ENCODE measurements around the gene NPC1. TPM values are rescaled to one million over a fixed set of nuclear protein-coding genes. Genes with fewer than 3 reads are reported as not detected.
"Not testable (repeated sequence)": the region's sequence is repeated elsewhere in the genome, so short reads cannot be mapped to it uniquely, and the experiment has no call there.

NPC1 gene
- total RNA-seq, 1 donor from 2014 or later, result 30.1 TPM

DNA sequence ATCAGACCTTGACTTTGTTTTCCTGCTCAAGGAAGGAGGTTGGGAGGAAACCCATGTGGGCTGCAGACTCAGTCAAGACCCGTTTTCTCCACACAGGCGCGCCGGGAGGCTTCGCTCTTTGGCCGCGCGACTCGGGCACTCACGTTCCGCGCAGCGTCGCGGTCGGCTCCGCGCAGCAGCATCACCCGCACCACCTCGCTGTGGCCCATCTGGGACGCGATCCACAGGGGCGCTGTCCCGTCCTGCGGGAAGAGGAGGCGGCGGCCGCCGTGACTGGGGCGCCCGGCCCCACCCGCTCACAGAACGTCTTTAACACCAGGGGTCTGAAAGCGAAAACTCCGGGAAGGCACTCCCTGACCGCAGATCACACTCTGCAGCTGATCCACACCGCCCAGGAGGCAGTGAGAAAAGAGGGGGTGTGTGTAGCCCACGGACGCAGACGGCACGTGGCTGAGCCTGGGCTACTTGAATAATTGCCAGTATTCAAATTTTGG, 33.1 kb upstream of the NPC1 start:
- Mint-ChIP-seq H3K27me3 (ENCODE audit: insufficient read depth) (peaks cover 53% of the 10 kb centered on the region), H3K27ac (no peak overlapping the region), H3K4me1 (ENCODE audit: low read depth) (peaks cover 15% of the 10 kb centered on the region), H3K36me3 (ENCODE audit: low read depth) (no peaks in the 10 kb centered on the region), H3K4me3 (peak overlapping the region; percentile 22), H3K9me3 (no peaks in the 10 kb centered on the region)
- DNase-seq (ENCODE audit: low spot score), result no peak
- intact Hi-C loops (cut with micrococcal nuclease), result no loop called here

GRCh38 chr18:23618862-23619387, 32.6 kb upstream of the NPC1 start:
- intact Hi-C loops (cut with micrococcal nuclease), result no loop called here
- Mint-ChIP-seq H3K9me3 (no peaks in the 10 kb centered on the region), H3K27ac (no peak overlapping the region), H3K4me3 (peak overlapping the region; percentile 47), H3K36me3 (ENCODE audit: low read depth) (no peaks in the 10 kb centered on the region), H3K4me1 (ENCODE audit: low read depth) (peaks cover 15% of the 10 kb centered on the region), H3K27me3 (ENCODE audit: insufficient read depth) (peaks cover 53% of the 10 kb centered on the region)
- DNase-seq (ENCODE audit: low spot score), result no peak

- DNase-seq (ENCODE audit: low spot score), result no peak
- Mint-ChIP-seq H3K36me3 (ENCODE audit: low read depth) (no peaks in the 10 kb centered on the region), H3K4me3 (no peak overlapping the region), H3K27me3 (ENCODE audit: insufficient read depth) (peaks cover 51% of the 10 kb centered on the region), H3K4me1 (ENCODE audit: low read depth) (peaks cover 15% of the 10 kb centered on the region), H3K9me3 (no peaks in the 10 kb centered on the region), H3K27ac (no peak overlapping the region)
- intact Hi-C loops (cut with micrococcal nuclease), result no loop called here
These were observed 31.2 kb upstream of the NPC1 start for GRCh38 chr18:23617412-23618014.

DNA sequence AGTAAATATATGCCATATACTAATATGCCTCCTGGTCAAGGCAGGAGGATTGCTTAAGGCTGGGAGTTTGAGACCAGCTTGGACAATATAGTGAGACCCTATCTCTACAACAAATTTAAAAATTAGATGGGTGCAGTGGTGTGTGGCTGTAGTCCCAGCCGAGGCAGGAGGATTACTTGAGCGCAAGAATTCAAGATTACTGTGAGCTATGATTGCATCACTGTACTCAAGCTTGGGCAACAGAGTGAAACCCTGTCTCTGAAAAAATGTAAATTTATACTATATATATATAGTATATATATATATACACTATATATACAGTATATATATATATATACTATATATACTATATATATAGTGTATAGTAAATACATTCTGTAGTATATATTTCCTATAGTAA, 30.0 kb upstream of the NPC1 start:
- intact Hi-C loops (cut with micrococcal nuclease), result no loop called here

DNA sequence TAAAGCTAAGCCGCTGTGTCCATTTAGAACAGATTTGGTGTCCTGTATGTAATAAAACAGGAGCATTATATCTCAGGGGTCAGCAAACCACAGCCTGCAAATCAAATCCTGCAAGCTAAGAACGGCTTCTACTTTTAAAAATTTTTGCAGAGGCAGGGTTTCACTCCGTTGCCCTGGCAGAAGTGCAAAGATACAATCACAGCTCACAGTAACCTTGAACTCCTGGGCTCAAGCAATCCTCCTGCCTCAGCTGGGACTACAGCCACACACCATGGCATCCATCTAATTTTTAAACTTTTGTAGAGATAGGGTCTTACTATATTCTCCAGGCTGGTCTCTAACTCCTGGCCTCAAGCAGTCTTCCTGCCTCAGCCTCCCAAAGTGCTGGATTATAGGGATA, 28.6 kb upstream of the NPC1 start:
- H3K27me3 Mint-ChIP-seq (ENCODE audit: insufficient read depth), result peaks cover 27% of the 10 kb centered on the region

More for the DNA sequence above, 30.0 kb upstream of the NPC1 start:
- no peak for DNase-seq (ENCODE audit: low spot score)
- H3K9me3 Mint-ChIP-seq, result no peaks in the 10 kb centered on the region
- H3K4me3 Mint-ChIP-seq, result no peak overlapping the region
- H3K36me3 Mint-ChIP-seq (ENCODE audit: low read depth), result no peaks in the 10 kb centered on the region
- peaks cover 10% of the 10 kb centered on the region for H3K4me1 Mint-ChIP-seq (ENCODE audit: low read depth)
- H3K27ac Mint-ChIP-seq, result no peak overlapping the region
- H3K27me3 Mint-ChIP-seq (ENCODE audit: insufficient read depth), result peaks cover 39% of the 10 kb centered on the region

GRCh38 chr18:23614413-23614812, 28.1 kb upstream of the NPC1 start:
- peaks cover 7% of the 10 kb centered on the region for H3K4me1 Mint-ChIP-seq (ENCODE audit: low read depth)
- no peak for DNase-seq (ENCODE audit: low spot score)
- H3K27me3 Mint-ChIP-seq (ENCODE audit: insufficient read depth), result peaks cover 22% of the 10 kb centered on the region
- H3K36me3 Mint-ChIP-seq (ENCODE audit: low read depth), result no peaks in the 10 kb centered on the region
- no peak overlapping the region for H3K27ac Mint-ChIP-seq
- H3K4me3 Mint-ChIP-seq, result no peak overlapping the region
- no peaks in the 10 kb centered on the region for H3K9me3 Mint-ChIP-seq
- intact Hi-C loops (cut with micrococcal nuclease), result no loop called here

More for the DNA sequence above, 28.6 kb upstream of the NPC1 start:
- Mint-ChIP-seq H3K4me3 (no peak overlapping the region), H3K27ac (no peak overlapping the region), H3K9me3 (no peaks in the 10 kb centered on the region), H3K4me1 (ENCODE audit: low read depth) (peaks cover 10% of the 10 kb centered on the region), H3K36me3 (ENCODE audit: low read depth) (no peaks in the 10 kb centered on the region)
- intact Hi-C loops (cut with micrococcal nuclease), result no loop called here
- DNase-seq (ENCODE audit: low spot score), result no peak

DNA sequence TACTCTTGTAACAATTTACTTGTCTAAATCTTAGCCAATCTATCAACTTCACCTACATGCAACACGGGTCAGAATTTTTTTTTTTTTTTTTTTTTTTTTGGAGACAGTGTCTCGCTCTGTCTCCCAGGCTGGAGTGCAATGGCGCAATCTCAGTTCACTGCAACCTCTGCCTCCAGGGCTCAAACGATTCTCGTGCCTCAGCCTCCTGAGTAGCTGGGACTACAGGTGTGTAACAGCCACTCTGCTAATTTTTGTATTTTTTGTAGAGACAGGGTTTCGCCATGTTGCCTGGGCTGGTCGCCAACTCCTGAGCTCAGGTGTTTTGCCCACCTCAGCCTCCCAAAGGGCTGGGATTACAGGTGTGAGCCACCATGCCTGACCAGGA, 26.8 kb upstream of the NPC1 start:
- H3K27ac Mint-ChIP-seq; H3K9me3 Mint-ChIP-seq; DNase-seq (ENCODE audit: low spot score); intact Hi-C loops (cut with micrococcal nuclease); H3K36me3 Mint-ChIP-seq (ENCODE audit: low read depth); H3K4me3 Mint-ChIP-seq; H3K4me1 Mint-ChIP-seq (ENCODE audit: low read depth): not testable (repeated sequence)
- H3K27me3 Mint-ChIP-seq (ENCODE audit: insufficient read depth), result peaks cover 11% of the 10 kb centered on the region

DNA sequence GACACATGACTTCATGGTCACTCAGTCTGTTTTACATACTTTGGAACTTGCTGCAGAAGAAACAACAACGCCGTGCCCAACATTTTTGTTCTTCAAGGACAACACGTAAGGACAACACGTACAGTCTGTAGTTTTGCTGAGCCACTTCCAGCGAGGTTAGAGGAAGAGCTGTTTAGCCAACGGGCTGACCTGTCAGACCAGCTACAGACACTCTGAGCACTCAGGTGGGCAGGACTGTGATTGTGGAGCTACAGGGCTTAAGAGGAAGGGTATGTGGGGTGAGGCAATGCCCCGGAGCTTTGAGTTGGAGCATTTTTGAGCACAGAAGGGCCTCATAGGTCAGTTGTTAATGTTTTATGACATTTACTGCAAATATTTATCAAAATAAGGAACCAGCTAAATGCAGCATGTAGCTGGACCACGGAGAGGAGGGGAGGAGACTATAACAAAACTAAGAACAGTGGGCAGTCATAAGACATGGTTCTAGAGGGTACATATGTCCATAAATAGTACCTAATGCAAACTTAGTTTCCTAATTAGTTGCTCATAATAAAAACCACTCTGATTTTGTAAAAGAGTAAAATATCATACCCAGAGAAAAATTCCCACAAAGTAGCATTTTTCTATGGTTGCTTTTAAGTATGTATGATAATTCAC, 26.3 kb upstream of the NPC1 start:
- Mint-ChIP-seq H3K27me3 (ENCODE audit: insufficient read depth) (peaks cover 6% of the 10 kb centered on the region), H3K4me1 (ENCODE audit: low read depth) (peaks cover 2% of the 10 kb centered on the region), H3K27ac (no peak overlapping the region)

DNA sequence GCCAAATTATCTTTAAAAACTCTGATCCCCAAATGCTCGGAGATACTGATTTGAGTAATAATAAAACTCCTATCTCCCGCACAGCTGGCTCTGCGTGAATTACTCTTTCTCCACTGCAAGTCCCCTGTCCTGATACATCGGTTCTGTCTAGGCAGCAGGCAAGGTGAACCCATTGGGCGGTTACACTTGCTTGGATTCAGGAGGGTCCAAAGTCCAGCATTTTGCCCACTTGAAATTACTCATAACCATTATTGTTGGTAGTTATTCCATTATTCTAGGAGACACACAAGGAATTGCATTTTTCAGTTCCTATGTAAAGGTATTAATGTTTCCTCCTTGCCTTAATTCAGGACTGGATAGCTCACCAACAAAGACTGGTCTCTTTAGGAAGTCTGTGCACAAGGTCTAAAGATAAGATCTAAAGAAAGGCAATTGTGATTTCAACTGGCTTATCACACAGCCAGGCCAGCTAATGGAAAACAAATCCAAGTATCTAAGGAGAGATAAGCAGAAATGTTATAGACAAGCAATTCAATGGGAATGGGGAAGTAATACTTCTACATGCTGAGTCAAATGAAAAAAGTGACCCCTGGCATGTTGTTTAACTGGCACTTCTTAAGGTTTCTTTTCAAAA, 23.2 kb upstream of the NPC1 start:
- Mint-ChIP-seq H3K36me3 (ENCODE audit: low read depth) (no peaks in the 10 kb centered on the region), H3K27ac (no peak overlapping the region), H3K27me3 (ENCODE audit: insufficient read depth) (no peaks in the 10 kb centered on the region), H3K4me1 (ENCODE audit: low read depth) (no peaks in the 10 kb centered on the region), H3K9me3 (no peaks in the 10 kb centered on the region), H3K4me3 (no peak overlapping the region)
- DNase-seq (ENCODE audit: low spot score), result no peak
- intact Hi-C loops (cut with micrococcal nuclease), result no loop called here

More for the DNA sequence above, 26.3 kb upstream of the NPC1 start:
- intact Hi-C loops (cut with micrococcal nuclease), result no loop called here
- no peak overlapping the region for H3K4me3 Mint-ChIP-seq
- no peak for DNase-seq (ENCODE audit: low spot score)
- H3K36me3 Mint-ChIP-seq (ENCODE audit: low read depth), result no peaks in the 10 kb centered on the region
- no peaks in the 10 kb centered on the region for H3K9me3 Mint-ChIP-seq

DNA sequence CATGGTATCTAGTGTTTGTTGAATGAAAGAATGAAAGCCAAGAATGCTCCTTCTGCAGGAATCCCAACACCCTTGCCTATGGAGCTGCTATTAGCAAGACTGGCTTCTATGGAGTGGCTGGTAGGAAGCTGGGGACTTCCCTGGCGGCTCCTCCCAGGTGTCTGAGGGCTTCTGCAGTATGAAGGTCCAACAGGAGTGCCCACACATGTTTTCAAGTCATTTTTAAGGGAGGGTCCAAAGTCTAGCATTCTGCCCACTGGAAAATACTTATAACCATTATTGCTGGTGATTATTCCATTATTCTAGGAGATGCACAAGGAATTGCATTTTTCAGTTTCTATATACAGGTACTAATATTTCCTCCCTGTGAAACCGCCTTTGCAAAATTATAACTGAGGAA, 21.9 kb upstream of the NPC1 start:
- H3K27ac Mint-ChIP-seq, result no peak overlapping the region
- no peak overlapping the region for H3K4me3 Mint-ChIP-seq
- intact Hi-C loops (cut with micrococcal nuclease), result no loop called here
- H3K36me3 Mint-ChIP-seq (ENCODE audit: low read depth), result no peaks in the 10 kb centered on the region
- no peaks in the 10 kb centered on the region for H3K9me3 Mint-ChIP-seq
- DNase-seq (ENCODE audit: low spot score), result no peak
- H3K27me3 Mint-ChIP-seq (ENCODE audit: insufficient read depth), result no peaks in the 10 kb centered on the region
- no peaks in the 10 kb centered on the region for H3K4me1 Mint-ChIP-seq (ENCODE audit: low read depth)

DNA sequence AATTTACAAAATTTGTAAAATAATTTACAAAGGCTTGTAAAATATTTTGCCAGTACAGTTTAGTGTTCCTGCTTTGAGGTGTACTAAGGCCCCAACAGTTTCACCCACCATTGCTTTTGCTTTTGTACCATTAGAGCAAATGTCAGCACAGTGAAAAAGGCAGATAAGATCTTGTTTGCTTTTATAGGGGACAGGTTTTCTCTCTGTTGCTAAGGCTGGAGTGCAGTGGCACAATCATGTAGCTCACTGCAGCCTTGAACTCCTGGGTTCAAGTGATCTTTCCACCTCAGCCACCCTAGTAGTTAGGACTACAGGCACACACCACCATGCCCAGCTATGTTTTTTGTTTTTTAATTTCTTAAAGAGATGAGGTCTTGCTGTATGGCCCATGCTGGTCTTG, 19.6 kb upstream of the NPC1 start:
- Mint-ChIP-seq H3K27ac (no peak overlapping the region), H3K9me3 (no peaks in the 10 kb centered on the region), H3K4me1 (ENCODE audit: low read depth) (no peaks in the 10 kb centered on the region), H3K36me3 (ENCODE audit: low read depth) (no peaks in the 10 kb centered on the region), H3K27me3 (ENCODE audit: insufficient read depth) (no peaks in the 10 kb centered on the region), H3K4me3 (no peak overlapping the region)
- DNase-seq (ENCODE audit: low spot score), result no peak
- intact Hi-C loops (cut with micrococcal nuclease), result no loop called here

GRCh38 chr18:23599809-23600208, 13.5 kb upstream of the NPC1 start:
- intact Hi-C loops (cut with micrococcal nuclease), result no loop called here
- no peak for DNase-seq (ENCODE audit: low spot score)
- H3K4me1 Mint-ChIP-seq (ENCODE audit: low read depth), result peaks cover 7% of the 10 kb centered on the region
- peaks cover 10% of the 10 kb centered on the region for H3K27me3 Mint-ChIP-seq (ENCODE audit: insufficient read depth)
- no peaks in the 10 kb centered on the region for H3K36me3 Mint-ChIP-seq (ENCODE audit: low read depth)
- H3K9me3 Mint-ChIP-seq, result no peaks in the 10 kb centered on the region
- no peak overlapping the region for H3K4me3 Mint-ChIP-seq
- H3K27ac Mint-ChIP-seq, result no peak overlapping the region

DNA sequence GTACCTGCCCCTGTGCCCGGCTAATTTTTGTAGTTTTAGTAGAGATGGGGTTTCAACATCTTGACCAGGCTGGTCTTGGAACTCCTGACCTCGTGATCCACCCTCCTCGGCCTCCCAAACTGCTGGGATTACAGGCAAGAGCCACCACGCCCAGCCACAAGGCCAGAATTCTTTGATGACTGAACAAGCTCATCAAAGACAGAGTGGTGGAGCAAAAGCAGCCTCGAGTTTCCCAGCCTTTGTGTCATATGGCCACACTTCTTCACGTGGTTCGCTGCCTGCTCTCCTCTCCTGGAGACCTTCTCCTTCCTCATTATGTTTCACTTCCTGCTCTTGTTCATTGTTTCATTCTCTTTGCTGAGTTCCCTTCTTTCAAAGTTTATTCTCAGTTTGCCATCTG, 9.9 kb upstream of the NPC1 start:
- peaks cover 12% of the 10 kb centered on the region for H3K27me3 Mint-ChIP-seq (ENCODE audit: insufficient read depth)
- peaks cover 15% of the 10 kb centered on the region for H3K4me1 Mint-ChIP-seq (ENCODE audit: low read depth)
- H3K9me3 Mint-ChIP-seq, result no peaks in the 10 kb centered on the region
- no peak for DNase-seq (ENCODE audit: low spot score)
- no peaks in the 10 kb centered on the region for H3K36me3 Mint-ChIP-seq (ENCODE audit: low read depth)
- H3K4me3 Mint-ChIP-seq, result no peak overlapping the region
- intact Hi-C loops (cut with micrococcal nuclease), result no loop called here
- H3K27ac Mint-ChIP-seq, result no peak overlapping the region

Measured in activated T-helper 1 cell treated with anti-CD3 and anti-CD28 coated beads, Interleukin-12 subunit alpha, Interleukin-12 subunit beta, Interleukin-2, Interleukin-4 antibody, amounts not matched to agents 30 ng/mL and 10 ng/mL and 1 ng/mL, durations not matched to agents 14 hours and 24 hours and 36 hours (primary cell).